ENCODE data around the gene CCDC106. TPM values are rescaled to one million over a fixed set of nuclear protein-coding genes. Genes with fewer than 3 reads are reported as not detected.

Gene CCDC106
- total and polyA plus RNA-seq, 8 donors, result 9.7 to 16.8 (median 14.7) TPM

DNA sequence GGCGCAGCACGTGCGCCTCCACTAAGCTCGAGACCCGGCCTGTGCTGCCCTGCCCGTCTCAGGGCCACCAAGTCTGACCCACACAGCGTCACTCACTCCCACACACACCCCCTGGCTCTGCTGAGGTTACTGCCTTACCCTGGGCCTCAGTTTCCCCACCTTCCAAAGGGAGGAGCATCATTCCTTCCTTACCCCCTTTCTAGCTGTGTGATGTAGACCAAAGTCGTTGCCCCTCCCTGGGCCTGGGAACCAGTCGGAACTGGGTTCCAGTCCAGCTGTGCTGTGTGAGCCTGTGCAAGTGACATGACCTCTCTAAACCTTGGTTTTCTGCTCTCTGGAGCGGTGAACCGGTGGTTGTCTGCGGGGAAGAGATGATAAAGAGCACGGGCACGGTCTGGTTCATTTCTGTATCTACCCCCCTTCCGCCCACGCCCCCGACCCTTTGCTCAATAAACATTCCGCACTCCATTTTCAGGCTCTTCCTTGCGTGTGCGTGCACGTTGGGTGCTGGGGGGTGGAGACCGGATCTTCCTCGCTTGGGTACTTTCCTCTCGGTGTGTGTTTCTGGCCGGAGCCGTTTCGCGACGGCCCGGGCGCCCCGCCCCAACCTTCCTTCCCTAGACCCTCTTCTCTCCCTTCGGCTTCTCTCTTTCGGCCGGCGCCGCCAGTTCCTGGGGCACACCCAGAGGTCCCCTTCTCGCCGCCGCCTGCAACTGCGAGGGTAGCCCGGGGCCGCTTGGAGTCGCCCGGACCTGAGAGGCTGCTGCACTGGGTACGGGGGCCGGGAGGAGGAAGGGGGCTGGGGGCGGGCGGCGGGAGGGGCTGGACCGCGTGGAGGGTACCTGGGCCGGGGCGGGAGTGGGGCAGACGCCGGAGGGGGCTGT, 4.8 kb upstream of the CCDC106 start, which contains the start of gene ZNF581:
Gene ZNF581 (plus strand): TSS at position 647 of the 884 bp plus-strand sequence. CDS start 923 bp downstream, outside the sequence.
- peak within 1 kb of the TSS; percentile 74 to 81 for H3K4me3 ChIP-seq
- ATAC-seq (peak; percentile 58), DNase-seq (peak; percentile 59 to 93 (median 70))
- peaks cover 0 to 13% of the 10 kb centered on the region in 2 donors for H3K27me3 ChIP-seq
- H3K9me3 ChIP-seq, result no peaks in the 10 kb centered on the region
- intact Hi-C loops (cut with DNase I), result no loop called here
- H3K36me3 ChIP-seq, result peaks cover 0 to 12% of the 10 kb centered on the region in 2 donors
- H3K27ac ChIP-seq, result peak within 1 kb of the TSS; percentile 85 to 92
- peaks cover 17 to 79% of the 10 kb centered on the region in 2 donors for H3K4me1 ChIP-seq
- TF ChIP-seq, protein P1, sequence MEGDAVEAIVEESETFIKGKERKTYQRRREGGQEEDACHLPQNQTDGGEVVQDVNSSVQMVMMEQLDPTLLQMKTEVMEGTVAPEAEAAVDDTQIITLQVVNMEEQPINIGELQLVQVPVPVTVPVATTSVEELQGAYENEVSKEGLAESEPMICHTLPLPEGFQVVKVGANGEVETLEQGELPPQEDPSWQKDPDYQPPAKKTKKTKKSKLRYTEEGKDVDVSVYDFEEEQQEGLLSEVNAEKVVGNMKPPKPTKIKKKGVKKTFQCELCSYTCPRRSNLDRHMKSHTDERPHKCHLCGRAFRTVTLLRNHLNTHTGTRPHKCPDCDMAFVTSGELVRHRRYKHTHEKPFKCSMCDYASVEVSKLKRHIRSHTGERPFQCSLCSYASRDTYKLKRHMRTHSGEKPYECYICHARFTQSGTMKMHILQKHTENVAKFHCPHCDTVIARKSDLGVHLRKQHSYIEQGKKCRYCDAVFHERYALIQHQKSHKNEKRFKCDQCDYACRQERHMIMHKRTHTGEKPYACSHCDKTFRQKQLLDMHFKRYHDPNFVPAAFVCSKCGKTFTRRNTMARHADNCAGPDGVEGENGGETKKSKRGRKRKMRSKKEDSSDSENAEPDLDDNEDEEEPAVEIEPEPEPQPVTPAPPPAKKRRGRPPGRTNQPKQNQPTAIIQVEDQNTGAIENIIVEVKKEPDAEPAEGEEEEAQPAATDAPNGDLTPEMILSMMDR (IDR thresholded peaks at IDR 0.05), result no peak

DNA sequence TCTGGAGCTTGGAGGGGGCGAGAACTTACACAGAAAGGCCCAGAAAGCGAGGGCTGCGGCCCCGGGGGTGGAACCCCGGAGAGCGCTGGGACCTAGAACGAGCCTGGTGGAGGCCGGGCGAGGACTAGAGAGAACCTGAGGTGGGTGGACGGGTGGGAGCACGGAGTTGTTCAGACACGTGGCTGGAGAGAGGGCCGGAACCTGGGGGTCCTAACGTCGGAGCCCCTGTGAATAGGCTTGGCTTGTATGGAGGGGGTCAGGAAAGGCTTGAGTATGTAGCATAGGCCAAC, 4.2 kb upstream of the CCDC106 start:
- Histone ChIP-seq H3K4me1 (peaks cover 21 to 81% of the 10 kb centered on the region in 2 donors), H3K27ac (peak overlapping the region; percentile 85 to 92), H3K9me3 (no peaks in the 10 kb centered on the region), H3K4me3 (peak overlapping the region; percentile 74 to 81), H3K27me3 (peaks cover 0 to 13% of the 10 kb centered on the region in 2 donors), H3K36me3 (peaks cover 0 to 12% of the 10 kb centered on the region in 2 donors)
- intact Hi-C loops (cut with DNase I), result no loop called here
- TF ChIP-seq, protein P1 (IDR thresholded peaks at IDR 0.05), result no peak
- DNase-seq (no peak), ATAC-seq (no peak)

DNA sequence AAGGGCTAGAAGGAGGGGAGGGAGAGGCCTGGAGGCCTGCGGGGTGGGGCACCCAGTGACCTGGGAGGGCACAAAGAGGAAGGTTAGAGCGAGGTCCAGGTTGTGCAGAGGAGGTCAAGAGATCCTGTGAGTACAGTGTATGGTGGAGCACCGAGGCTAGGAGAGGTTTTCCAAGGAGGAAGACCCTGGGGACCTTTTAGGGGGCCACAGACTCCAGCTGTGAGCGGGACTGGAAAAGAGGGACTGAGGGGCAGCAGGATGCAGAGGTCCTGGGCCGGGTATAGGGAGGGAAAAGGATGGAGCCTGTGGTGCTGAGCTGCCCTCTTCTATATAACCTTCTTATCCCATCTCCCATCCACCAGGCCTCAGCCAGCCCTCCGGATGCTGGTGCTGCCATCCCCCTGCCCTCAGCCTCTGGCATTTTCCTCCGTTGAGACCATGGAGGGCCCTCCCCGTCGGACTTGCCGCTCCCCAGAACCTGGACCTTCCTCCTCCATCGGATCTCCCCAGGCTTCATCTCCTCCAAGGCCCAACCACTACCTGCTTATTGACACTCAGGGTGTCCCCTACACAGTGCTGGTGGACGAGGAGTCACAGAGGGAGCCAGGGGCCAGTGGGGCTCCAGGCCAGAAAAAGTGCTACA, 3.7 kb upstream of the CCDC106 start:
- H3K36me3 ChIP-seq, result peaks cover 0 to 12% of the 10 kb centered on the region in 2 donors
- no peak for ATAC-seq
- intact Hi-C loops (cut with DNase I), result no loop called here
- peak in 1 of 4 donors; percentile 32 for DNase-seq
- peak overlapping the region; percentile 74 to 81 for H3K4me3 ChIP-seq
- no peaks in the 10 kb centered on the region for H3K9me3 ChIP-seq
- peaks cover 23 to 82% of the 10 kb centered on the region in 2 donors for H3K4me1 ChIP-seq
- H3K27ac ChIP-seq, result peak overlapping the region; percentile 85 to 92
- H3K27me3 ChIP-seq, result peaks cover 0 to 13% of the 10 kb centered on the region in 2 donors
- TF ChIP-seq, protein P1 (IDR thresholded peaks at IDR 0.05), result no peak

DNA sequence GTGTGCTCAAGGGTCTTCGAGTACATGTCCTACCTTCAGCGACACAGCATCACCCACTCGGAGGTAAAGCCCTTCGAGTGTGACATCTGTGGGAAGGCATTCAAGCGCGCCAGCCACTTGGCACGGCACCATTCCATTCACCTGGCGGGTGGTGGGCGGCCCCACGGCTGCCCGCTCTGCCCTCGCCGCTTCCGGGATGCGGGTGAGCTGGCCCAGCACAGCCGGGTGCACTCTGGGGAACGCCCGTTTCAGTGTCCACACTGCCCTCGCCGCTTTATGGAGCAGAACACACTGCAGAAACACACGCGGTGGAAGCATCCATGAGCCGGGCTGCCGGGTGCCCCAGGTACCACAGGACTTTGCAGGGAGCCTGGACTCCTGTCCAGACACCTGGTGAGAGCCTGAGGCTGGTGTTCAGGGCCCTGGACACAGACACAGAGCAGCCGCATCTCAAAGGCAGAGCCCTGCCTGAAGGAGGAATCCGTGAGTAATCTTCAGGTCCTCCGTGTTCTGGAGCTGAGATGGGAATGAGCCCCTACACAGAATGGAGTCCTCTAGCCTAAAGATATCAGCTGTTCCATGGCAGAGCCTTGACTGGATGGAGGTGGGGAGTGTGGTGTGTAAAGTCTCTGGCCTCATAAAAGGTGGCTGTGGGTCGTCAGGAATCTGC, 3.0 kb upstream of the CCDC106 start:
- no peak overlapping the region for H3K27ac ChIP-seq
- intact Hi-C loops (cut with DNase I), result no loop called here
- ATAC-seq, result no peak
- peaks cover 0 to 12% of the 10 kb centered on the region in 2 donors for H3K36me3 ChIP-seq
- H3K9me3 ChIP-seq, result no peaks in the 10 kb centered on the region
- peaks cover 0 to 13% of the 10 kb centered on the region in 2 donors for H3K27me3 ChIP-seq
- TF ChIP-seq, protein P1 (IDR thresholded peaks at IDR 0.05), result no peak
- peak in 1 of 4 donors; percentile 68 for DNase-seq
- H3K4me3 ChIP-seq, result peak overlapping the region in 1 of 2 donors; percentile 74
- H3K4me1 ChIP-seq, result peaks cover 21 to 81% of the 10 kb centered on the region in 2 donors

Data from left lung (tissue), 10 donors.